Measurements from ENCODE around the gene TAGLN3. TPM values are rescaled to one million over a fixed set of nuclear protein-coding genes. Genes with fewer than 3 reads are reported as not detected.

Gene TAGLN3
- total and polyA plus RNA-seq, 2 donors (not counting 3 experiments of a cell fraction or from before 2014, with no cell fraction given), result not detected

- H3K36me3 ChIP-seq (ENCODE audit: control insufficient read depth in 2 of 2, extremely low read depth in 1 of 2, insufficient read depth in 2 of 2, low read length in 2 of 2), result no peaks in the 10 kb centered on the region
- no peaks in the 10 kb centered on the region for H3K27me3 ChIP-seq (ENCODE audit: control insufficient read depth in 2 of 2, insufficient read depth in 2 of 2, low read length in 2 of 2)
- no peaks in the 10 kb centered on the region for H3K9me3 ChIP-seq (replicated peaks; ENCODE audit: control insufficient read depth, insufficient read depth, low read length)
- no peak for FAIRE-seq
- no peak overlapping the region for H3K9ac ChIP-seq (replicated peaks; ENCODE audit: extremely low read depth, insufficient read depth, low read length)
- DNase-seq (ENCODE audit: low read depth, low spot score), result no peak
- no peaks in the 10 kb centered on the region for H3K9me1 ChIP-seq (replicated peaks; ENCODE audit: control insufficient read depth, extremely low read depth, insufficient read depth, low read length)
- dilution Hi-C loops (cut with MboI; ENCODE audit: extremely low pct_ligation_motif_present, low sequenced_read_pairs), result no loop called here
- no peaks in the 10 kb centered on the region for H4K20me1 ChIP-seq (replicated peaks; ENCODE audit: control insufficient read depth, extremely low read depth, insufficient read depth, low read length)
- ChIA-PET POLR2A (no interaction called here), CTCF (interaction anchor here (0.9 to 8.2 kb wide), 4 partner anchors 17 to 293 kb away, joined by 3 to 291 read pairs (median 3); partner anchors contain the start of gene TAGLN3)
- BruUV-seq (replicated peaks), result no TSS peak
- TF ChIP-seq EZH2 (IDR thresholded peaks at IDR 0.05; ENCODE audit: borderline replicate concordance, low read depth, low read length, severe bottlenecking), result no peak
- no peak for TF ChIP-seq JUN (IDR thresholded peaks at IDR 0.05; ENCODE audit: borderline replicate concordance, insufficient read depth, insufficient read length, low read depth)
- no peak for TF ChIP-seq POLR2AphosphoS5 (IDR thresholded peaks at IDR 0.05; ENCODE audit: insufficient read depth, low read depth, low read length)
- TF ChIP-seq GATA2 (IDR thresholded peaks at IDR 0.05; ENCODE audit: insufficient read depth, insufficient read length, low read depth, low read length), result no peak
- no peak for TF ChIP-seq CTCF (IDR thresholded peaks at IDR 0.05; ENCODE audit: extremely low read depth in 1 of 2, insufficient read depth in 1 of 2, low read depth in 1 of 2, low read length in 2 of 2)
- no peak for TF ChIP-seq MYC (IDR thresholded peaks at IDR 0.05; ENCODE audit: low read depth, low read length)
- no peak for TF ChIP-seq MAX (IDR thresholded peaks at IDR 0.05; ENCODE audit: insufficient read depth, insufficient read length)
- TF ChIP-seq POLR2A (IDR thresholded peaks at IDR 0.05; ENCODE audit: low read depth, low read length), result no peak
- no peak for TF ChIP-seq FOS (IDR thresholded peaks at IDR 0.05; ENCODE audit: borderline replicate concordance, insufficient read depth, low read length)
- intact Hi-C loops (cut with micrococcal nuclease), result no loop called here
- no peak overlapping the region for H3K4me2 ChIP-seq (ENCODE audit: insufficient read depth, low read length)
- no peak overlapping the region for H3K27ac ChIP-seq (ENCODE audit: insufficient read depth, low read depth, low read length)
- no peak overlapping the region for H2AFZ ChIP-seq (ENCODE audit: low read depth, low read length)
- H3K79me2 ChIP-seq (ENCODE audit: control insufficient read depth, insufficient read depth, low read length), result no peaks in the 10 kb centered on the region
- H3K4me1 ChIP-seq (ENCODE audit: control insufficient read depth, extremely low read depth, insufficient read depth, low read length), result no peaks in the 10 kb centered on the region
- H3K4me3 ChIP-seq (replicated peaks in 1 of 3; ENCODE audit: insufficient read depth in 1 of 3, low read depth in 1 of 3, low read length in 3 of 3), result no peak overlapping the region
These were observed 10.9 kb downstream of the TAGLN3 start for GRCh38 chr3:112009670-112010069.

All from endothelial cell of umbilical vein (primary cell).